K562 (cell line): Measurements from ENCODE around the gene NCOA4. TPM values are rescaled to one million over a fixed set of nuclear protein-coding genes. Genes with fewer than 3 reads are reported as not detected.

Experiments
- EP400 ChIP-seq: fragments of 450-650 bp; IDR thresholded peaks from 2 replicates; pipeline ENCODE4 v1.6.1; 2017; ENCODE audit warnings: antibody characterized with exemption, mild to moderate bottlenecking, moderate library complexity
- HNRNPK ChIP-seq: fragments of 200-400 bp; formaldehyde crosslinking; IDR thresholded peaks from one replicate; pipeline ENCODE4 v1.6.1; 2018; ENCODE audit warnings: mild to moderate bottlenecking, low read depth, low read length; ENCODE audit not compliant: poor library complexity, severe bottlenecking
- JUND ChIP-seq, 2 experiments: IDR thresholded peaks; 2 replicates in 1 of 2; 3 replicates in 1 of 2; pipeline ENCODE4 v1.6.1; 2011; ENCODE audit warnings: borderline replicate concordance in 2 of 2, low read depth in 2 of 2, low read length in 2 of 2, improper control_type of control experiment in 1 of 2, missing biosample characterization in 1 of 2, missing genetic modification characterization in 1 of 2, missing genetic modification reagents in 1 of 2
- KDM4B ChIP-seq, 2 experiments: fragments of 450-650 bp in 1 of 2; sonication (generic) in 1 of 2; IDR thresholded peaks; 2 replicates each; pipeline ENCODE4 v1.6.1; 2016 to 2017; ENCODE audit warnings: borderline replicate concordance in 2 of 2, antibody characterized with exemption in 1 of 2, low read depth in 1 of 2, mild to moderate bottlenecking in 1 of 2
- KLF1 ChIP-seq: fragments of 450-650 bp; IDR thresholded peaks from 2 replicates; pipeline ENCODE4 v1.6.1; 2016; ENCODE audit warnings: missing genetic modification characterization, missing compliant biosample characterization
- LCOR ChIP-seq: sonication (generic); formaldehyde crosslinking; IDR thresholded peaks from 2 replicates; pipeline ENCODE4 v1.8.0; 2022; ENCODE audit warnings: mild to moderate bottlenecking, missing genetic modification reagents
- MECOM ChIP-seq: fragments of 250-450 bp; sonication (Bioruptor Pico); IDR thresholded peaks from 2 replicates; pipeline ENCODE4 v1.8.0; 2022; ENCODE audit warnings: inconsistent platforms
- NONO ChIP-seq, 2 experiments: fragments of 200-400 bp in 1 of 2; fragments of 450-650 bp in 1 of 2; formaldehyde crosslinking in 1 of 2; IDR thresholded peaks; 2 replicates each; pipeline ENCODE4 v1.6.1; 2017; ENCODE audit warnings: low read depth in 2 of 2, mild to moderate bottlenecking in 2 of 2, moderate library complexity in 2 of 2, low read length in 1 of 2
- SAP30 ChIP-seq: fragments of 200-600 bp; sonication (generic); IDR thresholded peaks from 2 replicates; pipeline ENCODE4 v1.6.1; 2012; ENCODE audit warnings: borderline replicate concordance, low read depth, mild to moderate bottlenecking, moderate library complexity, low read length, control low read depth, inconsistent platforms; ENCODE audit not compliant: insufficient read depth, poor library complexity, severe bottlenecking
- SMARCB1 ChIP-seq: IDR thresholded peaks from 2 replicates; pipeline ENCODE4 v1.6.1; 2011; ENCODE audit warnings: improper control_type of control experiment, low read depth; ENCODE audit not compliant: insufficient read length
- SRSF9 ChIP-seq: fragments of 200-400 bp; formaldehyde crosslinking; IDR thresholded peaks from 2 replicates; pipeline ENCODE4 v1.6.1; 2017; ENCODE audit warnings: low read depth, low read length, borderline replicate concordance
- TAL1 ChIP-seq: fragments of 450-650 bp; IDR thresholded peaks from 2 replicates; pipeline ENCODE4 v1.6.1; 2016; ENCODE audit warnings: mild to moderate bottlenecking
- YY1 ChIP-seq, 3 experiments: IDR thresholded peaks; 2 replicates each; pipeline ENCODE4 v1.6.1; 2011; ENCODE audit warnings: low read length in 2 of 3, mild to moderate bottlenecking in 2 of 3, moderate library complexity in 2 of 3, borderline replicate concordance in 1 of 3, control low read depth in 1 of 3, low read depth in 1 of 3; ENCODE audit not compliant: insufficient read depth in 3 of 3, insufficient replicate concordance in 2 of 3, control insufficient read depth in 1 of 3, insufficient read length in 1 of 3; ENCODE audit errors: extremely low read depth in 1 of 3
- ZNF224 ChIP-seq: sonication (generic); formaldehyde crosslinking; IDR thresholded peaks from 2 replicates; pipeline ENCODE4 v1.8.0; 2022; ENCODE audit warnings: mild to moderate bottlenecking, missing genetic modification reagents
- ZNF699 ChIP-seq: fragments of 250-450 bp; sonication (Bioruptor Pico); IDR thresholded peaks from 2 replicates; pipeline ENCODE4 v1.8.0; 2021; ENCODE audit warnings: mild to moderate bottlenecking, moderate library complexity; ENCODE audit not compliant: insufficient replicate concordance
- polyA plus RNA-seq, 8 experiments: library from polyadenylated mRNA; depleted of rRNA in 4 of 8; stranded (reverse) in 5 of 8; unstranded in 3 of 8; fragments of >200 nt; fragmentation: Nextera tagmentation in 2 of 8; fragmentation: Illumina TruSeq in 1 of 8; extraction: Ambion mirVana in 2 of 8; extraction: Trizol in 1 of 8; gene quantifications; 2 replicates each; pipeline versions ENCODE4 v1.2.1 to v1.2.3, GENCODE V29; 2011 to 2014; ENCODE audit warnings: inconsistent platforms in 1 of 8, missing spikeins in 1 of 8
- total RNA-seq, 7 experiments: library from RNA; depleted of rRNA in 6 of 7; stranded (reverse); fragments of >200 nt in 6 of 7; fragmentation: Illumina TruSeq in 2 of 7; extraction: Trizol in 2 of 7; gene quantifications; 2 replicates each; pipeline versions ENCODE4 v1.2.1 to v1.2.3, GENCODE V29; 2011 to 2021; ENCODE audit warnings: low replicate concordance in 1 of 7
- TF ChIP-seq, protein P1 (sequence below): fragments of 150-350 bp; IDR thresholded peaks from 2 replicates; pipeline ENCODE4 v1.6.1; 2014; ENCODE audit warnings: low read depth, mild to moderate bottlenecking, low read length, borderline replicate concordance
- TF ChIP-seq, protein P2 (sequence below): fragments of 450-650 bp; IDR thresholded peaks from 2 replicates; pipeline ENCODE4 v1.6.1; 2018; ENCODE audit not compliant: partially characterized antibody

The NCOA4 gene
- total and polyA plus RNA-seq, 9 of the 15 experiments (the other 6 are each of a cell fraction or from before 2014, with no cell fraction given), result 89.8 to 283 (median 181) TPM

DNA sequence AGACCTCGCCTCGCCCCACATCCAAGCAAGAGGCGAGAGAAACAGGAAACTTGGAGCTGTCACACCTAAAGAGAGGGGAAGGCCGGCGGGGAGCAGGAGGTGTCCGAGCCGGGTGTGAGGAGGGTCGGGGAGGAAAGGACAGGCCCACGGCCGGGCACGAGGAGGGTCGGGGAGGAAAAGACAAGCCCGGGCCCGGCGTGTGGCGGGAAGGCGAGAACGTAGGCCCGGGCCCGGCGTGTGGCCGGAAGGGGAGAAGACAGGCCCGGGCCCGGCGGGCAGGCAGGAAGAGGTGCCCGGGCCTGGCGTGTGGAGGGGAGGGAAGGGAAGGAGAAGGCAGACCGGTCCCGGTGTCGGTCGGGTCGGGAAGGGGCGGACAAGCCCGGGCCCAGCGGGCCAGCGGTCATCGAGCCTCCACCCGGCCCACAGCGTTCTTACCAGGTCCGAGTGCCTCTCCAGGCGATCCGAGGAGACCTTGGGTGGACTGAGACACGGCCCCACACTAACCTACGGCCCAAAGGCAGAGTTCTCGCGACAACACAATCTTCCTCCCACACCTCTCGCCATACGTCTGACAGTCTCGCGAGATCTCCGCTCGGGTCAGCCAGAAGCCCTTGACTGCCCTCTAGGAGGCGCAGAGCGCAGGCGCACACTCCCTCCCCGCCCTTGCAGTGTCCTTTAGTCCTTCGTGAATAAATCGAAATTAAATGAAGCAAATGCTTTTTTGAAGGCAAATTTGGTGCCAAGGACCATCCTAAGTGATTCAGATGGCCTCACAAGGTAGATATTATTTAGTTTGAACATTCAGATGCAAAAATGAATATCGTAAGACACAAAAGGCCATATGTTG is at the start of gene NCOA4 (continued):
- peak in 2 of 3 experiments; percentile 47 to 51 for TF ChIP-seq YY1 (IDR thresholded peaks at IDR 0.05; ENCODE audit: borderline replicate concordance in 1 of 3, control insufficient read depth in 1 of 3, extremely low read depth in 1 of 3, insufficient read depth in 3 of 3, insufficient read length in 1 of 3, insufficient replicate concordance in 2 of 3, low read depth in 1 of 3, low read length in 2 of 3)
- TF ChIP-seq, protein P1, sequence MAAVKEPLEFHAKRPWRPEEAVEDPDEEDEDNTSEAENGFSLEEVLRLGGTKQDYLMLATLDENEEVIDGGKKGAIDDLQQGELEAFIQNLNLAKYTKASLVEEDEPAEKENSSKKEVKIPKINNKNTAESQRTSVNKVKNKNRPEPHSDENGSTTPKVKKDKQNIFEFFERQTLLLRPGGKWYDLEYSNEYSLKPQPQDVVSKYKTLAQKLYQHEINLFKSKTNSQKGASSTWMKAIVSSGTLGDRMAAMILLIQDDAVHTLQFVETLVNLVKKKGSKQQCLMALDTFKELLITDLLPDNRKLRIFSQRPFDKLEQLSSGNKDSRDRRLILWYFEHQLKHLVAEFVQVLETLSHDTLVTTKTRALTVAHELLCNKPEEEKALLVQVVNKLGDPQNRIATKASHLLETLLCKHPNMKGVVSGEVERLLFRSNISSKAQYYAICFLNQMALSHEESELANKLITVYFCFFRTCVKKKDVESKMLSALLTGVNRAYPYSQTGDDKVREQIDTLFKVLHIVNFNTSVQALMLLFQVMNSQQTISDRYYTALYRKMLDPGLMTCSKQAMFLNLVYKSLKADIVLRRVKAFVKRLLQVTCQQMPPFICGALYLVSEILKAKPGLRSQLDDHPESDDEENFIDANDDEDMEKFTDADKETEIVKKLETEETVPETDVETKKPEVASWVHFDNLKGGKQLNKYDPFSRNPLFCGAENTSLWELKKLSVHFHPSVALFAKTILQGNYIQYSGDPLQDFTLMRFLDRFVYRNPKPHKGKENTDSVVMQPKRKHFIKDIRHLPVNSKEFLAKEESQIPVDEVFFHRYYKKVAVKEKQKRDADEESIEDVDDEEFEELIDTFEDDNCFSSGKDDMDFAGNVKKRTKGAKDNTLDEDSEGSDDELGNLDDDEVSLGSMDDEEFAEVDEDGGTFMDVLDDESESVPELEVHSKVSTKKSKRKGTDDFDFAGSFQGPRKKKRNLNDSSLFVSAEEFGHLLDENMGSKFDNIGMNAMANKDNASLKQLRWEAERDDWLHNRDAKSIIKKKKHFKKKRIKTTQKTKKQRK, result no peak
- TF ChIP-seq MECOM (CRISPR knock-in tag), result peak; percentile 80
- no peak for TF ChIP-seq TAL1
- peak in 1 of 2 experiments; percentile 49; a peak in 1 of 4 replicates for TF ChIP-seq NONO (IDR thresholded peaks at IDR 0.05; ENCODE audit: low read depth in 2 of 2, low read length in 1 of 2)
- TF ChIP-seq, protein P2, sequence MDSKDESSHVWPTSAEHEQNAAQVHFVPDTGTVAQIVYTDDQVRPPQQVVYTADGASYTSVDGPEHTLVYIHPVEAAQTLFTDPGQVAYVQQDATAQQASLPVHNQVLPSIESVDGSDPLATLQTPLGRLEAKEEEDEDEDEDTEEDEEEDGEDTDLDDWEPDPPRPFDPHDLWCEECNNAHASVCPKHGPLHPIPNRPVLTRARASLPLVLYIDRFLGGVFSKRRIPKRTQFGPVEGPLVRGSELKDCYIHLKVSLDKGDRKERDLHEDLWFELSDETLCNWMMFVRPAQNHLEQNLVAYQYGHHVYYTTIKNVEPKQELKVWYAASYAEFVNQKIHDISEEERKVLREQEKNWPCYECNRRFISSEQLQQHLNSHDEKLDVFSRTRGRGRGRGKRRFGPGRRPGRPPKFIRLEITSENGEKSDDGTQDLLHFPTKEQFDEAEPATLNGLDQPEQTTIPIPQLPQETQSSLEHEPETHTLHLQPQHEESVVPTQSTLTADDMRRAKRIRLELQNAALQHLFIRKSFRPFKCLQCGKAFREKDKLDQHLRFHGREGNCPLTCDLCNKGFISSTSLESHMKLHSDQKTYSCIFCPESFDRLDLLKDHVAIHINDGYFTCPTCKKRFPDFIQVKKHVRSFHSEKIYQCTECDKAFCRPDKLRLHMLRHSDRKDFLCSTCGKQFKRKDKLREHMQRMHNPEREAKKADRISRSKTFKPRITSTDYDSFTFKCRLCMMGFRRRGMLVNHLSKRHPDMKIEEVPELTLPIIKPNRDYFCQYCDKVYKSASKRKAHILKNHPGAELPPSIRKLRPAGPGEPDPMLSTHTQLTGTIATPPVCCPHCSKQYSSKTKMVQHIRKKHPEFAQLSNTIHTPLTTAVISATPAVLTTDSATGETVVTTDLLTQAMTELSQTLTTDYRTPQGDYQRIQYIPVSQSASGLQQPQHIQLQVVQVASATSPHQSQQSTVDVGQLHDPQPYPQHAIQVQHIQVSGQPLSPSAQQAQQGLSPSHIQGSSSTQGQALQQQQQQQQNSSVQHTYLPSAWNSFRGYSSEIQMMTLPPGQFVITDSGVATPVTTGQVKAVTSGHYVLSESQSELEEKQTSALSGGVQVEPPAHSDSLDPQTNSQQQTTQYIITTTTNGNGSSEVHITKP, result no peak
- TF ChIP-seq ZNF224, result no peak
- TF ChIP-seq KDM4B (IDR thresholded peaks at IDR 0.05; ENCODE audit: borderline replicate concordance in 2 of 2, low read depth in 1 of 2), result no peak; a peak in 1 of 4 replicates
- no peak for TF ChIP-seq SMARCB1
- no peak for TF ChIP-seq ZNF699 (CRISPR knock-in tag)
- no peak for TF ChIP-seq HNRNPK
- no peak for TF ChIP-seq SRSF9
- peak; percentile 89 for TF ChIP-seq SAP30
- 0 out of 2 replicates have a peak, but pooled peaks have one; percentile 36 for TF ChIP-seq KLF1
- TF ChIP-seq LCOR, result peak; percentile 13; the same call in 1 of the 2 replicates
- TF ChIP-seq JUND (IDR thresholded peaks at IDR 0.05; ENCODE audit: borderline replicate concordance, low read depth, low read length), result peak; percentile 39; the same call in 1 of the 2 replicates
- no peak; the same call in 2 of the 3 replicates for TF ChIP-seq JUND (tag; IDR thresholded peaks at IDR 0.05; ENCODE audit: borderline replicate concordance, low read depth, low read length)
- TF ChIP-seq EP400, result peak; percentile 80; the same call in 1 of the 2 replicates
